HCT116 (cell line): ENCODE measurements around the gene SEMA4D. TPM values are rescaled to one million over a fixed set of nuclear protein-coding genes. Genes with fewer than 3 reads are reported as not detected.

ENCODE experiments used
- ATAC-seq: fragments of 200-7000 bp; cut with Tn5 transposase; 2 replicates; pipeline ENCODE4 v1.9.1; 2020; ENCODE audit warnings: mild to moderate bottlenecking, moderate library complexity
- BruUV-seq: library from RNA; stranded (reverse); fragments of 400-500 nt; replicated peaks from 2 replicates; lab custom pipeline; 2021; lab: Mats Ljungman, UMichigan
- CTCF ChIA-PET: fragments of 300-600 bp; sonication (Branson Sonifier 250); formaldehyde crosslinking; loops from one replicate; lab custom pipeline; 2021; ENCODE audit warnings: antibody characterized with exemption; lab: Charles Lee
- POLR2A ChIA-PET: fragments of 300-600, 350-600 bp; sonication (Branson Sonifier 250); formaldehyde crosslinking; loops from one replicate; lab custom pipeline; 2021; ENCODE audit warnings: antibody characterized with exemption; lab: Charles Lee
- RAD21 ChIA-PET, 2 experiments: fragments of 300-600 bp; sonication (Branson Sonifier 250); formaldehyde crosslinking; loops; one replicate each; lab custom pipeline; 2023; ENCODE audit warnings: low total read pairs in 2 of 2; ENCODE audit not compliant: uncharacterized antibody in 2 of 2, unreplicated experiment in 2 of 2, low non-redundant PET in 1 of 2; lab: Charles Lee
- DNase-seq: peaks from one replicate; pipeline ENCODE4 v3.0.0-alpha.2; 2010; ENCODE audit warnings: low read depth, low spot score
- H2AFZ ChIP-seq: fragments of 200-600 bp; shearing (Covaris generic), sonication (generic); 2 replicates; pipeline ENCODE4 v1.6.1; 2017; ENCODE audit warnings: low read depth, mixed run types, mixed read lengths, antibody characterized with exemption, low read length; ENCODE audit not compliant: poor library complexity, severe bottlenecking
- H3K27ac ChIP-seq: 2 replicates; pipeline ENCODE4 v1.5.1; 2012; ENCODE audit warnings: low read depth, low read length
- H3K27me3 ChIP-seq: fragments of 200-600 bp; sonication (generic); 2 replicates; pipeline ENCODE4 v1.6.1; 2016; ENCODE audit warnings: mixed run types, low read length, mixed read lengths; ENCODE audit not compliant: insufficient read depth
- H3K36me3 ChIP-seq, 2 experiments: fragments of 200-500 bp in 1 of 2; fragments of 200-600 bp in 1 of 2; sonication (Bioruptor generic) in 1 of 2; sonication (generic) in 1 of 2; 2 replicates each; pipeline versions ENCODE4 v1.5.1 to v1.6.1; 2014 to 2016; ENCODE audit warnings: low read length in 2 of 2, inconsistent platforms in 1 of 2, mixed read lengths in 1 of 2, mixed run types in 1 of 2; ENCODE audit not compliant: insufficient read depth in 2 of 2, control insufficient read depth in 1 of 2
- H3K4me1 ChIP-seq, 2 experiments: fragments of 200-600 bp in 1 of 2; sonication (generic) in 1 of 2; 2 replicates each; pipeline versions ENCODE4 v1.5.1 to v1.6.1; 2012 to 2017; ENCODE audit warnings: low read length in 2 of 2, inconsistent platforms in 1 of 2, mild to moderate bottlenecking in 1 of 2, mixed read lengths in 1 of 2, mixed run types in 1 of 2, moderate library complexity in 1 of 2; ENCODE audit not compliant: insufficient read depth in 2 of 2, control insufficient read depth in 1 of 2
- H3K4me2 ChIP-seq: fragments of 200-600 bp; sonication (generic); 2 replicates; pipeline ENCODE4 v1.6.1; 2017; ENCODE audit warnings: mixed run types, low read length, mixed read lengths
- H3K4me3 ChIP-seq, 2 experiments: fragments of 200-600 bp in 1 of 2; sonication (generic) in 1 of 2; replicated peaks in 1 of 2; 2 replicates each; pipeline ENCODE4 v1.5.1; 2011 to 2016; ENCODE audit warnings: low read length in 2 of 2, control low read depth in 1 of 2, low read depth in 1 of 2, mild to moderate bottlenecking in 1 of 2, mixed read lengths in 1 of 2, mixed run types in 1 of 2
- H3K79me2 ChIP-seq: fragments of 200-600 bp; sonication (generic); 2 replicates; pipeline ENCODE4 v1.6.1; 2017; ENCODE audit warnings: mild to moderate bottlenecking, mixed run types, low read length, moderate library complexity, mixed read lengths; ENCODE audit not compliant: insufficient read depth
- H3K9ac ChIP-seq: fragments of 200-600 bp; sonication (generic); 2 replicates; pipeline ENCODE4 v1.6.1; 2016; ENCODE audit warnings: low read length, mixed read lengths
- H3K9me2 ChIP-seq: fragments of 200-600 bp; sonication (generic), shearing (Covaris generic); 2 replicates; pipeline ENCODE4 v1.6.1; 2017; ENCODE audit warnings: mixed run types, mild to moderate bottlenecking, moderate library complexity; ENCODE audit not compliant: insufficient read depth
- H3K9me3 ChIP-seq, 2 experiments: fragments of 200-500 bp in 1 of 2; fragments of 200-600 bp in 1 of 2; sonication (Bioruptor generic) in 1 of 2; sonication (generic) in 1 of 2; 2 replicates each; pipeline ENCODE4 v1.6.1; 2014 to 2017; ENCODE audit warnings: low read length in 2 of 2, mixed read lengths in 2 of 2, inconsistent platforms in 1 of 2, low read depth in 1 of 2, mild to moderate bottlenecking in 1 of 2, mixed run types in 1 of 2, moderate library complexity in 1 of 2; ENCODE audit not compliant: control insufficient read depth in 1 of 2, insufficient read depth in 1 of 2
- H4K20me1 ChIP-seq: fragments of 200-600 bp; sonication (generic), shearing (Covaris generic); 2 replicates; pipeline ENCODE4 v1.6.1; 2017; ENCODE audit warnings: mixed run types, mild to moderate bottlenecking, moderate library complexity; ENCODE audit not compliant: insufficient read depth
- EZH2phosphoT487 ChIP-seq: fragments of 200-600 bp; IDR thresholded peaks from 2 replicates; pipeline ENCODE4 v1.6.1; 2018; ENCODE audit warnings: antibody characterized with exemption, borderline replicate concordance
- POLR2AphosphoS5 ChIP-seq: IDR thresholded peaks from 2 replicates; pipeline ENCODE4 v1.6.1; 2011; ENCODE audit warnings: mild to moderate bottlenecking, low read depth, low read length, moderate library complexity
- RAD21 ChIP-seq: IDR thresholded peaks from 2 replicates; pipeline ENCODE4 v1.6.1; 2012; ENCODE audit warnings: low read depth, mild to moderate bottlenecking
- SIN3A ChIP-seq: IDR thresholded peaks from 2 replicates; pipeline ENCODE4 v1.6.1; 2012; ENCODE audit warnings: low read depth
- ZFX ChIP-seq: fragments of 450-650 bp; IDR thresholded peaks from 2 replicates; pipeline ENCODE4 v1.6.1; 2017
- intact Hi-C: fragments of 100-400 bp; cut with micrococcal nuclease; formaldehyde crosslinking; loops from 2 replicates; pipeline ENCODE4 v1.10.0; 2022
- total RNA-seq: library from RNA; stranded (reverse); gene quantifications from one replicate; pipeline ENCODE4 v1.2.1, GENCODE V29; 2021; ENCODE audit not compliant: unreplicated experiment
- TF ChIP-seq, protein P1 (sequence below), 3 experiments: fragments of 200-600 bp in 1 of 3; sonication (generic) in 1 of 3; IDR thresholded peaks in 2 of 3; conservative IDR thresholded peaks in 1 of 3; 2 replicates each; pipeline ENCODE4 v1.5.1; 2012 to 2017; ENCODE audit warnings: low read depth in 2 of 3, low read length in 2 of 3, antibody characterized with exemption in 1 of 3, borderline replicate concordance in 1 of 3, control low read depth in 1 of 3, mild to moderate bottlenecking in 1 of 3, mixed read lengths in 1 of 3, mixed run types in 1 of 3, moderate library complexity in 1 of 3; ENCODE audit not compliant: insufficient read depth in 1 of 3
- TF ChIP-seq, protein P2 (sequence below): IDR thresholded peaks from 2 replicates; pipeline ENCODE4 v1.6.1; 2012; ENCODE audit warnings: low read depth

The SEMA4D gene
- total RNA-seq, 1 experiment from 2014 or later, result 32.0 TPM

- TF ChIP-seq EZH2phosphoT487, result no peak
- TF ChIP-seq, protein P1, sequence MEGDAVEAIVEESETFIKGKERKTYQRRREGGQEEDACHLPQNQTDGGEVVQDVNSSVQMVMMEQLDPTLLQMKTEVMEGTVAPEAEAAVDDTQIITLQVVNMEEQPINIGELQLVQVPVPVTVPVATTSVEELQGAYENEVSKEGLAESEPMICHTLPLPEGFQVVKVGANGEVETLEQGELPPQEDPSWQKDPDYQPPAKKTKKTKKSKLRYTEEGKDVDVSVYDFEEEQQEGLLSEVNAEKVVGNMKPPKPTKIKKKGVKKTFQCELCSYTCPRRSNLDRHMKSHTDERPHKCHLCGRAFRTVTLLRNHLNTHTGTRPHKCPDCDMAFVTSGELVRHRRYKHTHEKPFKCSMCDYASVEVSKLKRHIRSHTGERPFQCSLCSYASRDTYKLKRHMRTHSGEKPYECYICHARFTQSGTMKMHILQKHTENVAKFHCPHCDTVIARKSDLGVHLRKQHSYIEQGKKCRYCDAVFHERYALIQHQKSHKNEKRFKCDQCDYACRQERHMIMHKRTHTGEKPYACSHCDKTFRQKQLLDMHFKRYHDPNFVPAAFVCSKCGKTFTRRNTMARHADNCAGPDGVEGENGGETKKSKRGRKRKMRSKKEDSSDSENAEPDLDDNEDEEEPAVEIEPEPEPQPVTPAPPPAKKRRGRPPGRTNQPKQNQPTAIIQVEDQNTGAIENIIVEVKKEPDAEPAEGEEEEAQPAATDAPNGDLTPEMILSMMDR (IDR thresholded peaks at IDR 0.05 in 2 of 3, conservative IDR thresholded peaks at IDR 0.05 in 1 of 3; ENCODE audit: borderline replicate concordance in 1 of 3, insufficient read depth in 1 of 3, low read depth in 2 of 3, low read length in 2 of 3), result no peak
- no peak for TF ChIP-seq RAD21
- TF ChIP-seq ZFX, result no peak
- TF ChIP-seq, protein P2, sequence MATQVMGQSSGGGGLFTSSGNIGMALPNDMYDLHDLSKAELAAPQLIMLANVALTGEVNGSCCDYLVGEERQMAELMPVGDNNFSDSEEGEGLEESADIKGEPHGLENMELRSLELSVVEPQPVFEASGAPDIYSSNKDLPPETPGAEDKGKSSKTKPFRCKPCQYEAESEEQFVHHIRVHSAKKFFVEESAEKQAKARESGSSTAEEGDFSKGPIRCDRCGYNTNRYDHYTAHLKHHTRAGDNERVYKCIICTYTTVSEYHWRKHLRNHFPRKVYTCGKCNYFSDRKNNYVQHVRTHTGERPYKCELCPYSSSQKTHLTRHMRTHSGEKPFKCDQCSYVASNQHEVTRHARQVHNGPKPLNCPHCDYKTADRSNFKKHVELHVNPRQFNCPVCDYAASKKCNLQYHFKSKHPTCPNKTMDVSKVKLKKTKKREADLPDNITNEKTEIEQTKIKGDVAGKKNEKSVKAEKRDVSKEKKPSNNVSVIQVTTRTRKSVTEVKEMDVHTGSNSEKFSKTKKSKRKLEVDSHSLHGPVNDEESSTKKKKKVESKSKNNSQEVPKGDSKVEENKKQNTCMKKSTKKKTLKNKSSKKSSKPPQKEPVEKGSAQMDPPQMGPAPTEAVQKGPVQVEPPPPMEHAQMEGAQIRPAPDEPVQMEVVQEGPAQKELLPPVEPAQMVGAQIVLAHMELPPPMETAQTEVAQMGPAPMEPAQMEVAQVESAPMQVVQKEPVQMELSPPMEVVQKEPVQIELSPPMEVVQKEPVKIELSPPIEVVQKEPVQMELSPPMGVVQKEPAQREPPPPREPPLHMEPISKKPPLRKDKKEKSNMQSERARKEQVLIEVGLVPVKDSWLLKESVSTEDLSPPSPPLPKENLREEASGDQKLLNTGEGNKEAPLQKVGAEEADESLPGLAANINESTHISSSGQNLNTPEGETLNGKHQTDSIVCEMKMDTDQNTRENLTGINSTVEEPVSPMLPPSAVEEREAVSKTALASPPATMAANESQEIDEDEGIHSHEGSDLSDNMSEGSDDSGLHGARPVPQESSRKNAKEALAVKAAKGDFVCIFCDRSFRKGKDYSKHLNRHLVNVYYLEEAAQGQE, result no peak
- TF ChIP-seq SIN3A, result no peak
Measured at GRCh38 chr9:89445801-89446251, 52.1 kb downstream of the SEMA4D start (continued).

GRCh38 chr9:89444925-89445765, 52.8 kb downstream of the SEMA4D start:
- no TSS peak for BruUV-seq
- no peak overlapping the region for H3K9ac ChIP-seq
- H3K4me3 ChIP-seq, result no peak overlapping the region
- intact Hi-C loops, result no loop called here
- no peaks in the 10 kb centered on the region for H3K9me3 ChIP-seq
- ChIA-PET CTCF (no interaction called here), RAD21 (no interaction called here), POLR2A (no interaction called here)
- H3K9me2 ChIP-seq, result no peaks in the 10 kb centered on the region
- peaks cover 0 to 11% of the 10 kb centered on the region in 2 experiments; a peak in 1 of 4 replicates for H3K4me1 ChIP-seq
- no peak for ATAC-seq
- H4K20me1 ChIP-seq, result no peaks in the 10 kb centered on the region
- H2AFZ ChIP-seq, result no peak overlapping the region
- no peak overlapping the region for H3K27ac ChIP-seq
- TF ChIP-seq POLR2AphosphoS5, result no peak
- no peak for TF ChIP-seq ZFX
- no peaks in the 10 kb centered on the region; the same call in 1 of the 2 replicates for H3K79me2 ChIP-seq
- H3K4me2 ChIP-seq, result no peak overlapping the region
- DNase-seq, result no peak
- no peaks in the 10 kb centered on the region for H3K27me3 ChIP-seq
- H3K36me3 ChIP-seq, result no peaks in the 10 kb centered on the region
